AG10803 (cell line): Measurements from ENCODE around the gene TEX29.

Experiments used
- DNase-seq: peaks from one replicate; pipeline ENCODE4 v3.0.0; 2010; ENCODE audit warnings: low read depth
- H3K4me3 ChIP-seq: 2 replicates; pipeline ENCODE4 v1.5.1; 2011; ENCODE audit warnings: mild to moderate bottlenecking, low read length, control low read depth
- CTCF ChIP-seq: conservative IDR thresholded peaks from 2 replicates; pipeline ENCODE4 v1.5.1; 2011; ENCODE audit warnings: mild to moderate bottlenecking, low read length, control low read depth, inconsistent platforms

The TEX29 gene

GRCh38 chr13:111319998-111320911 lies at the start of gene TEX29:
Gene TEX29, plus strand, starts transcription at chr13:111320642. Its CDS starts 249 bp downstream, at chr13:111320891.
- no peak for TF ChIP-seq CTCF
- DNase-seq, result no peak
- no peak within 1 kb of the TSS for H3K4me3 ChIP-seq

- peak; percentile 38 for DNase-seq
- TF ChIP-seq CTCF, result no peak
- H3K4me3 ChIP-seq, result no peak overlapping the region
Observed at GRCh38 chr13:111270765-111271698, 49.4 kb upstream of the TEX29 start.

- H3K4me3 ChIP-seq, result no peak overlapping the region
- no peak for DNase-seq
- no peak for TF ChIP-seq CTCF
Observed at GRCh38 chr13:111272117-111272516, 48.3 kb upstream of the TEX29 start.

- no peak for TF ChIP-seq CTCF
- DNase-seq, result no peak
- H3K4me3 ChIP-seq, result no peak overlapping the region
Observed at GRCh38 chr13:111275382-111275781, 45.1 kb upstream of the TEX29 start.

- no peak for DNase-seq
- no peak for TF ChIP-seq CTCF
Observed at GRCh38 chr13:111275995-111276618, 44.3 kb upstream of the TEX29 start.

GRCh38 chr13:111278258-111278657 lies 42.2 kb upstream of the TEX29 start:
- no peak for TF ChIP-seq CTCF
- DNase-seq, result no peak
- H3K4me3 ChIP-seq, result no peak overlapping the region

More at GRCh38 chr13:111275995-111276618, 44.3 kb upstream of the TEX29 start:
- no peak overlapping the region for H3K4me3 ChIP-seq
